Endothelial cell (in vitro differentiated cells): ENCODE data around the gene SLIT1. TPM values are rescaled to one million over a fixed set of nuclear protein-coding genes. Genes with fewer than 3 reads are reported as not detected.

Source experiments
- DNase-seq: peaks from one replicate; pipeline ENCODE4 v3.0.0; 2021; ENCODE audit warnings: low spot score
- H3K27ac Mint-ChIP-seq: one replicate; pipeline ENCODE4 v1.8.0; 2021; ENCODE audit warnings: mixed read lengths, inconsistent platforms; ENCODE audit not compliant: unreplicated experiment
- H3K27me3 Mint-ChIP-seq: one replicate; pipeline ENCODE4 v1.8.0; 2021; ENCODE audit warnings: mild to moderate bottlenecking, moderate library complexity, mixed read lengths, inconsistent platforms; ENCODE audit not compliant: unreplicated experiment
- H3K36me3 Mint-ChIP-seq: one replicate; pipeline ENCODE4 v1.8.0; 2021; ENCODE audit warnings: mild to moderate bottlenecking, low read depth, mixed read lengths, inconsistent platforms; ENCODE audit not compliant: unreplicated experiment
- H3K4me1 Mint-ChIP-seq: one replicate; pipeline ENCODE4 v1.8.0; 2021; ENCODE audit warnings: mild to moderate bottlenecking, mixed read lengths, inconsistent platforms; ENCODE audit not compliant: unreplicated experiment
- H3K4me3 Mint-ChIP-seq: one replicate; pipeline ENCODE4 v1.8.0; 2021; ENCODE audit warnings: mild to moderate bottlenecking, mixed read lengths, inconsistent platforms; ENCODE audit not compliant: unreplicated experiment
- H3K9me3 Mint-ChIP-seq: one replicate; pipeline ENCODE4 v1.8.0; 2021; ENCODE audit warnings: mixed read lengths, inconsistent platforms; ENCODE audit not compliant: unreplicated experiment
- CTCF ChIP-seq: fragments of 200-600 bp; sonication (generic); IDR thresholded peaks from one replicate; pipeline ENCODE4 v1.5.0; 2021; ENCODE audit warnings: antibody characterized with exemption; ENCODE audit not compliant: unreplicated experiment
- total RNA-seq: library from RNA; stranded (reverse); fragmentation: NEBNext Ultra II Directional; extraction: Animal tissue kit (Norgen Biotek cat#: 25700); gene quantifications from one replicate; pipeline ENCODE4 v1.2.1, GENCODE V29; 2021; ENCODE audit not compliant: unreplicated experiment

SLIT1 gene
- total RNA-seq, 1 donor from 2014 or later = 0.54 TPM

- Mint-ChIP-seq H3K27ac (no peak overlapping the region), H3K4me3 (no peak overlapping the region), H3K9me3 (no peaks in the 10 kb centered on the region), H3K4me1 (peaks cover 4% of the 10 kb centered on the region), H3K36me3 (no peaks in the 10 kb centered on the region), H3K27me3 (peaks cover 9% of the 10 kb centered on the region)
- DNase-seq = no peak
- no peak for TF ChIP-seq CTCF
These were observed 10.8 kb downstream of the SLIT1 start for GRCh38 chr10:97174941-97175340.

GRCh38 chr10:97174276-97174775 is 11.4 kb downstream of the SLIT1 start:
- no peak for TF ChIP-seq CTCF
- no peak overlapping the region for H3K27ac Mint-ChIP-seq
- no peak for DNase-seq
- peaks cover 4% of the 10 kb centered on the region for H3K4me1 Mint-ChIP-seq
- H3K27me3 Mint-ChIP-seq = peaks cover 8% of the 10 kb centered on the region
- no peaks in the 10 kb centered on the region for H3K36me3 Mint-ChIP-seq
- H3K4me3 Mint-ChIP-seq = no peak overlapping the region
- H3K9me3 Mint-ChIP-seq = no peaks in the 10 kb centered on the region

- Mint-ChIP-seq H3K4me3 (no peak overlapping the region), H3K27me3 (peaks cover 6% of the 10 kb centered on the region), H3K27ac (no peak overlapping the region), H3K36me3 (peaks cover 4% of the 10 kb centered on the region), H3K9me3 (no peaks in the 10 kb centered on the region), H3K4me1 (peaks cover 7% of the 10 kb centered on the region)
- no peak for TF ChIP-seq CTCF
- DNase-seq = no peak
These were observed 12.7 kb downstream of the SLIT1 start for GRCh38 chr10:97173036-97173435.

GRCh38 chr10:97171001-97171400 is 14.8 kb downstream of the SLIT1 start:
- H3K27me3 Mint-ChIP-seq = peaks cover 8% of the 10 kb centered on the region
- H3K27ac Mint-ChIP-seq = no peak overlapping the region
- H3K36me3 Mint-ChIP-seq = peaks cover 4% of the 10 kb centered on the region
- no peak for DNase-seq
- TF ChIP-seq CTCF = no peak
- H3K4me3 Mint-ChIP-seq = no peak overlapping the region
- peaks cover 7% of the 10 kb centered on the region for H3K4me1 Mint-ChIP-seq
- H3K9me3 Mint-ChIP-seq = no peaks in the 10 kb centered on the region

GRCh38 chr10:97169911-97170693 is 15.7 kb downstream of the SLIT1 start:
- Mint-ChIP-seq H3K4me3 (no peak overlapping the region), H3K27me3 (peaks cover 12% of the 10 kb centered on the region), H3K27ac (no peak overlapping the region), H3K36me3 (peaks cover 4% of the 10 kb centered on the region), H3K4me1 (peaks cover 7% of the 10 kb centered on the region), H3K9me3 (no peaks in the 10 kb centered on the region)
- DNase-seq = no peak
- no peak for TF ChIP-seq CTCF
